ENCODE results near the gene ABCC6. TPM values are rescaled to one million over a fixed set of nuclear protein-coding genes. Genes with fewer than 3 reads are reported as not detected.
"Not testable (repeated sequence)": the region's sequence is repeated elsewhere in the genome, so short reads cannot be mapped to it uniquely, and the experiment has no call there.

ABCC6 gene
- total RNA-seq, 2 experiments from 2014 or later = not detected

GRCh38 chr16:16257301-16257923 lies 34.1 kb upstream of the ABCC6 start:
- H3K9me3 ChIP-seq (ENCODE audit: low read length); H3K4me2 ChIP-seq (ENCODE audit: low read length); H3K9me2 ChIP-seq (ENCODE audit: insufficient read depth, low read length); H3K36me3 ChIP-seq (ENCODE audit: insufficient read depth, low read length); BruUV-seq (replicated peaks); H3K4me1 ChIP-seq (ENCODE audit: insufficient read depth, low read length, poor library complexity, severe bottlenecking); H3K4me3 ChIP-seq (ENCODE audit: low read depth, low read length, poor library complexity, severe bottlenecking); H4K20me1 ChIP-seq (ENCODE audit: insufficient read depth, low read length); DNase-seq (ENCODE audit: low spot score); H3K79me2 ChIP-seq (ENCODE audit: insufficient read depth, low read depth, low read length); intact Hi-C loops (cut with micrococcal nuclease; ENCODE audit: unreplicated experiment); H3K27ac ChIP-seq (ENCODE audit: low read depth, low read length, poor library complexity, severe bottlenecking); CTCF ChIA-PET (ENCODE audit: unreplicated experiment); H2AFZ ChIP-seq (ENCODE audit: low read length); POLR2A ChIA-PET: not testable (repeated sequence)
- TF ChIP-seq, protein P1, sequence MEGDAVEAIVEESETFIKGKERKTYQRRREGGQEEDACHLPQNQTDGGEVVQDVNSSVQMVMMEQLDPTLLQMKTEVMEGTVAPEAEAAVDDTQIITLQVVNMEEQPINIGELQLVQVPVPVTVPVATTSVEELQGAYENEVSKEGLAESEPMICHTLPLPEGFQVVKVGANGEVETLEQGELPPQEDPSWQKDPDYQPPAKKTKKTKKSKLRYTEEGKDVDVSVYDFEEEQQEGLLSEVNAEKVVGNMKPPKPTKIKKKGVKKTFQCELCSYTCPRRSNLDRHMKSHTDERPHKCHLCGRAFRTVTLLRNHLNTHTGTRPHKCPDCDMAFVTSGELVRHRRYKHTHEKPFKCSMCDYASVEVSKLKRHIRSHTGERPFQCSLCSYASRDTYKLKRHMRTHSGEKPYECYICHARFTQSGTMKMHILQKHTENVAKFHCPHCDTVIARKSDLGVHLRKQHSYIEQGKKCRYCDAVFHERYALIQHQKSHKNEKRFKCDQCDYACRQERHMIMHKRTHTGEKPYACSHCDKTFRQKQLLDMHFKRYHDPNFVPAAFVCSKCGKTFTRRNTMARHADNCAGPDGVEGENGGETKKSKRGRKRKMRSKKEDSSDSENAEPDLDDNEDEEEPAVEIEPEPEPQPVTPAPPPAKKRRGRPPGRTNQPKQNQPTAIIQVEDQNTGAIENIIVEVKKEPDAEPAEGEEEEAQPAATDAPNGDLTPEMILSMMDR (conservative IDR thresholded peaks at IDR 0.05; ENCODE audit: low read length) = peak; percentile 57

GRCh38 chr16:16252377-16252776 lies 29.1 kb upstream of the ABCC6 start:
- H2AFZ ChIP-seq (ENCODE audit: low read length); H3K27ac ChIP-seq (ENCODE audit: low read depth, low read length, poor library complexity, severe bottlenecking); H3K9me3 ChIP-seq (ENCODE audit: low read length); BruUV-seq (replicated peaks); intact Hi-C loops (cut with micrococcal nuclease; ENCODE audit: unreplicated experiment); H4K20me1 ChIP-seq (ENCODE audit: insufficient read depth, low read length); H3K4me3 ChIP-seq (ENCODE audit: low read depth, low read length, poor library complexity, severe bottlenecking); H3K79me2 ChIP-seq (ENCODE audit: insufficient read depth, low read depth, low read length); POLR2A ChIA-PET; H3K4me2 ChIP-seq (ENCODE audit: low read length); H3K36me3 ChIP-seq (ENCODE audit: insufficient read depth, low read length); H3K4me1 ChIP-seq (ENCODE audit: insufficient read depth, low read length, poor library complexity, severe bottlenecking); CTCF ChIA-PET (ENCODE audit: unreplicated experiment); DNase-seq (ENCODE audit: low spot score); H3K9me2 ChIP-seq (ENCODE audit: insufficient read depth, low read length): not testable (repeated sequence)

DNA sequence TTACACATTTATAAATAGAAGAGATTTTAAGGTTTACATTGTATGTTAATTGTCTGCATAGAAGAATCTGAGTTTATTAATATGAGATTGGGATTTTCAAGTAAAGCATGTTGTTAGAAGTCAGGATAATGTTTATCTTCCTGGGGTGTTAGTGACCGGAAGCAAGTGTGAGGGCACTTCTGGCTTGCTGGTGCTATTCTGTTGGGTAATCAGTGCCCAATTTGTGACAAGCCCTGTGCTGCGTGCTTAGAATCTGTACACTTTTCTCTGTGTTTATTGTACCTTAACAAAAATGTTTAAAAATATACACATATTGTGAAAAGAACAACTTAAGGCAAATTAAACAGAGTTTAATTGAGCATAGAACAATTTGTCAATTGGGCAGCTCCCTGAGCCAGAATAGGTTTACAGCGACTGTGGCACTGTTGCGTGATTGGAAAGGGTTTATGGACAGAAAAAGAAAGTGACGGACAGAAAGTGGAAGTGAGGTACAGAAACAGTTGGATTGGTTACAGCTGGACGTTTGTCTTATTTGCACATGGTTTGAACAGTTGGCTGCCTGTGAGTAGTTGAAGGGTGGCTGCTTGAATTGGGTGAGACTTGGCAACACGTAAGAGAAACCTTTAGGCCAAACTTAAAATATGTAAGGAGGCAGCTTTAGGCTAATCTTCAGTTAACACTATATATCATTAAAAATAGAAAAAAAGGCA lies 26.5 kb upstream of the ABCC6 start:
- H2AFZ ChIP-seq (ENCODE audit: low read length); H3K4me1 ChIP-seq (ENCODE audit: insufficient read depth, low read length, poor library complexity, severe bottlenecking); DNase-seq (ENCODE audit: low spot score); H3K9me2 ChIP-seq (ENCODE audit: insufficient read depth, low read length); H3K4me2 ChIP-seq (ENCODE audit: low read length); H4K20me1 ChIP-seq (ENCODE audit: insufficient read depth, low read length); BruUV-seq (replicated peaks); intact Hi-C loops (cut with micrococcal nuclease; ENCODE audit: unreplicated experiment); H3K36me3 ChIP-seq (ENCODE audit: insufficient read depth, low read length); CTCF ChIA-PET (ENCODE audit: unreplicated experiment); H3K4me3 ChIP-seq (ENCODE audit: low read depth, low read length, poor library complexity, severe bottlenecking); H3K9me3 ChIP-seq (ENCODE audit: low read length); POLR2A ChIA-PET; H3K27ac ChIP-seq (ENCODE audit: low read depth, low read length, poor library complexity, severe bottlenecking); H3K79me2 ChIP-seq (ENCODE audit: insufficient read depth, low read depth, low read length): not testable (repeated sequence)

GRCh38 chr16:16247439-16247838 lies 24.1 kb upstream of the ABCC6 start:
- H3K36me3 ChIP-seq (ENCODE audit: insufficient read depth, low read length); H2AFZ ChIP-seq (ENCODE audit: low read length); H3K4me3 ChIP-seq (ENCODE audit: low read depth, low read length, poor library complexity, severe bottlenecking); CTCF ChIA-PET (ENCODE audit: unreplicated experiment); H4K20me1 ChIP-seq (ENCODE audit: insufficient read depth, low read length); intact Hi-C loops (cut with micrococcal nuclease; ENCODE audit: unreplicated experiment); H3K9me2 ChIP-seq (ENCODE audit: insufficient read depth, low read length); POLR2A ChIA-PET; H3K4me1 ChIP-seq (ENCODE audit: insufficient read depth, low read length, poor library complexity, severe bottlenecking); H3K4me2 ChIP-seq (ENCODE audit: low read length); H3K79me2 ChIP-seq (ENCODE audit: insufficient read depth, low read depth, low read length); DNase-seq (ENCODE audit: low spot score); H3K9me3 ChIP-seq (ENCODE audit: low read length); H3K27ac ChIP-seq (ENCODE audit: low read depth, low read length, poor library complexity, severe bottlenecking); BruUV-seq (replicated peaks): not testable (repeated sequence)

DNA sequence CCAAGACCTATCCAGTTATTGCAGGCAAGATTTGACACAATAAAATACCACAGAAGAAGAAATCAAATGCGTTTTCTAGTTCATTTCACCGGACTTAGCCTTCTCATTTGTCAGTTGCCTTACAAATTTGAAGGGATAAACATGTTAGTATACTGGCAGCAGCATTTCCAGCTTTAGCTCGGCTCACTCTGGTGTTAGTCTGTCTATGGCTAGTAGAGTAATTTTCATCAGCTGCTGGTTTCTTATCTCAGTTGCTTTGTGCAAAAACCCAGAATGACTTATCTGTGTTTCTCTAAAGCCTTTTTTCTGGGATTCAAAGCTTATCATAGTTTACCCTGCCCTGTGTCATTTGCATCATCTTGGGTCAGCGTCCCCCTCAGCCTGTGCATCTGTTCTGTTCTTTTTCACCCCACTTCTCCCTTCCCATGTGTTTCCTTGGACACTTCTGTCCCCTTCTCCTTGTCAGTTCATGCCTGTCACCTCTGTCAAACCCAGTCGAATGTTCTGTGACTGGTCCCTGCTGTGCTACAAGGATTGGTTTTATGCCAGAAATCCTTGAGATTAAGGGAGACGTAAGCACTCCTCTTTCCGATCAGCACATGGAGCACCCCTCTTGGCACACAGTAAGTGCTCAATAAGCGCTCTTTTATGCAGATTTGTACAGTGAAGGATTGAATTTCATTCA lies 23.4 kb upstream of the ABCC6 start:
- CTCF ChIA-PET (ENCODE audit: unreplicated experiment); H3K79me2 ChIP-seq (ENCODE audit: insufficient read depth, low read depth, low read length); H3K9me2 ChIP-seq (ENCODE audit: insufficient read depth, low read length): not testable (repeated sequence)

DNA sequence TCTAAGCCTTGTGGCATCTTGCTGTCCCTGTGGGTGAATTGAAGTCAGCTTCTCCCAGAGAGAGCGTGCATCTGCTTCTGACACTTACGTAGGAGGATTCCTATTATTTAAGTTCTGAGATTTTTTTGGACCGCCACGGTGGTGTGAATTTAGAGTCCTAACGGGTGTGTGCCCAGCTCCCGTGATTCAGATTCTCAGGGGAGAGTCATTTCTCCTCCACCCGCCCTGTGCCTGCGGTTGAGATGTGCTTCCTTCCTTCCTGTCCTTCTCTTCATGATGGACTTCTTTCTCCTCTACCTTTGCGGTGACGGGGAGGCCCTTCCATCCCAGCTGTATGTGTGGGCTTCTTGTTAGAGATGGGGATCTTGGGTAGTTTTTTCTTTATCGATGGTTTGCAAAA lies 20.6 kb upstream of the ABCC6 start:
- H3K4me1 ChIP-seq (ENCODE audit: insufficient read depth, low read length, poor library complexity, severe bottlenecking); H4K20me1 ChIP-seq (ENCODE audit: insufficient read depth, low read length); BruUV-seq (replicated peaks); H3K79me2 ChIP-seq (ENCODE audit: insufficient read depth, low read depth, low read length); H3K9me2 ChIP-seq (ENCODE audit: insufficient read depth, low read length); POLR2A ChIA-PET; H3K36me3 ChIP-seq (ENCODE audit: insufficient read depth, low read length); H2AFZ ChIP-seq (ENCODE audit: low read length); H3K4me2 ChIP-seq (ENCODE audit: low read length); H3K27ac ChIP-seq (ENCODE audit: low read depth, low read length, poor library complexity, severe bottlenecking); DNase-seq (ENCODE audit: low spot score); H3K4me3 ChIP-seq (ENCODE audit: low read depth, low read length, poor library complexity, severe bottlenecking); intact Hi-C loops (cut with micrococcal nuclease; ENCODE audit: unreplicated experiment); H3K9me3 ChIP-seq (ENCODE audit: low read length); CTCF ChIA-PET (ENCODE audit: unreplicated experiment): not testable (repeated sequence)

More for the DNA sequence above, 23.4 kb upstream of the ABCC6 start:
- BruUV-seq (replicated peaks); DNase-seq (ENCODE audit: low spot score); H3K4me1 ChIP-seq (ENCODE audit: insufficient read depth, low read length, poor library complexity, severe bottlenecking); intact Hi-C loops (cut with micrococcal nuclease; ENCODE audit: unreplicated experiment); H3K27ac ChIP-seq (ENCODE audit: low read depth, low read length, poor library complexity, severe bottlenecking); H3K4me3 ChIP-seq (ENCODE audit: low read depth, low read length, poor library complexity, severe bottlenecking); H3K9me3 ChIP-seq (ENCODE audit: low read length); H2AFZ ChIP-seq (ENCODE audit: low read length); POLR2A ChIA-PET; H4K20me1 ChIP-seq (ENCODE audit: insufficient read depth, low read length); H3K4me2 ChIP-seq (ENCODE audit: low read length); H3K36me3 ChIP-seq (ENCODE audit: insufficient read depth, low read length): not testable (repeated sequence)
